ENCODE results near the gene PRICKLE3.

The PRICKLE3 gene

DNA sequence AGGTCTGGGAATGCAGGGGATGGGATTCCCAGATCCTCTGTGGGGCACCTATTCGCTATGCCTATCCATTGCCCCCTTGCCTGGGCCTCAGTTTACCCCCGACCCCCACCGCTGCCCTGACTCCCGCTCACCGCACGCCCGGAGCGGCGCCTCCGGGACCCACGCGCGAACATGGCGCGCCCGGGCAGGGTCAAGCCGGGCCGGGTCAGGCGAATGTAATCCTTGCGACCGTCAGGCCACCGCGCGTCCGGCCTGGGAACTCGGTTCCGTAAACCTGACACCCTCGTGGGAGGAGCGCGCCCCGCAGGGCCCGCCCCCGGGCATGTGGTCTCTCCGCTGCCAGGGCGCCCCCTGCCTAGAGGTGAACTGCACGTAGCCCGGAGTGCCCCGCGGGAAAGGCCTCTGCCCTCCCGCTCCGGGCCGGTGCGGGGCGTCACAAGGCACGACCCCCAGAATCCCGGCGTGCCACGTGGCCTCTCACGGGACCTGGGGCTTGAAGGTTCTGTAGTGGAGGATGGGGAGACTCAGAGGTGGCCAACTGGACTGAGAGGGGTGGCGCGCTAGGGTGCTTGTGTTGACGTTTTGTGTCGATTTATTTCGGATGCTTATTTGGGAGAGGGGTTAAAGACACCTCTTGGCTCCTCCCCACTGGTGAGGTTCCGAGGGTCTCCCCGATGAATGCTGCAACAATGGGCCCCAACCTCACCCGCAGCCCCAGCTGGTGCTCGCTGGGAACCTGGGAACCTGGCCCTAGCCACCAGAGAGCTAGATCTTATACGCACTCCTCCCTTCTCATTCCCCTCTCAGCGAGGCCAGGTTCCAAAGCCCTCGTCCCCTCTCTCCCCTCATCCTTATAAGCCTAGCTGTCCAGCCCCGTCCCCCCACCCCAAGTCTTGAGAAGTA is at the start of gene PRICKLE3:
Gene PRICKLE3, minus strand, starts transcription at position 249 of the 903 bp plus-strand sequence. Its CDS starts 76 bp downstream, at position 173.
- peak; percentile 62 for DNase-seq (ENCODE audit: low spot score)

- DNase-seq (ENCODE audit: low spot score) = no peak
Measured at GRCh38 chrX:49233887-49234555, 47.8 kb upstream of the PRICKLE3 start.

DNA sequence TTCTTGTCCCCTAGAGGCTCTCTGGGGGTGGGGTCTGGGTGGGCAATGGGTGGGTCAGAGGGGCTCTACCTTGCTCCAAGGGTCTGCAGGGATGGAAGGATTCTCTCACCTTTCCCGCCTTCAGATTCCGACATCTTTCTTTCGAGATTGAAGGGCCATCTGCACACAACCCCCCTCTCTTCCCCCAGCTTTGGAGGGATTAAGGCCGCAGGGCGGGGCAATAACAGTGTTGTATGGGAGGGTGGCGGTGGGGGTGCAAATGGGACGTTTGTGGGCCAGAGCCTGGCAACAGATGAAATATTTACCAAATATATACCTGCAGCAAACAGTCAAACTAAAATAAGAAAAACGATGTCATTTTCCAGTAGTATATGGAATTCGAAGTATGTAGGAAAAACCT is 47.0 kb upstream of the PRICKLE3 start, which contains the start of gene CACNA1F:
Gene CACNA1F, minus strand, starts transcription at position 165 of the 400 bp plus-strand sequence. Its CDS starts 31 bp downstream, at position 134.
- no peak for DNase-seq (ENCODE audit: low spot score)

GRCh38 chrX:49232525-49232924 is 46.4 kb upstream of the PRICKLE3 start:
- no peak for DNase-seq (ENCODE audit: low spot score)

- no peak for DNase-seq (ENCODE audit: low spot score)
Measured at GRCh38 chrX:49231333-49232000, 45.3 kb upstream of the PRICKLE3 start.

DNA sequence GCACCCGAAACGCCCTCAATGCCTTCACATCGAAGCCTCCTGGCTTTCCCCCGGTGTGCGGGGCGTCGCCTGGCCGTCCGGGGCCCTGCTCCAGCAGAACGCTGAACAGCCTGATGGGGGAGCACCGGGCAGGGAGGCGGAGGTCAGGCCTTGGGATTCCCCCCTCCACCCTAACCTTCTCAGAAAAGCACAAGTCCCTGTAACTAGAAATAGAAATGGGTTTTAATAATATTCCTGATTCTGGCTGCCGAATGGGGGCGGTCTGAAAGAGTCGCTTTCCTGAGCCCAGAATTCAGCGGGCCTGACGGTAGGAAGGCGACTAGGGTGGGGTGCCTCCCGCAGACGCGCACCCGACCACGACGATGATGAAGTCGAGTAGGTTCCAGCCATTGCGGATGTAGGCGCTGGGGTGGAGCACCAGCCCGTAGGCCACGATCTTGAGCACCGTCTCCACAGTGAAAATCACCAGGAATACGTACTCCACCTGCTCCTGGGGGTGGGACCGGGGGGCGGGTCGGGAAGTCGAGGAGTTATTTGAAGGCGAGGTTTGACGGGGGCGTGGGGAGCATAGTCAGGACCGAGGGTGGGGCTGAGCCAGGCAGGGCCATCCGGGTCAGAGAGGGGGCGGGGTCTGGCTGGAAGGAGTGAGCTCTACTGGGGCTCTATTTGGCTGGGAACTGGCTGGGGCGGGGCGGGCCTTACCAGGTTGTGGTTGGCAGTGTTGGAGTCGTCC is 44.5 kb upstream of the PRICKLE3 start:
- DNase-seq (ENCODE audit: low spot score) = peak; percentile 29

GRCh38 chrX:49228185-49228584 is 42.0 kb upstream of the PRICKLE3 start:
- DNase-seq (ENCODE audit: low spot score) = no peak

DNA sequence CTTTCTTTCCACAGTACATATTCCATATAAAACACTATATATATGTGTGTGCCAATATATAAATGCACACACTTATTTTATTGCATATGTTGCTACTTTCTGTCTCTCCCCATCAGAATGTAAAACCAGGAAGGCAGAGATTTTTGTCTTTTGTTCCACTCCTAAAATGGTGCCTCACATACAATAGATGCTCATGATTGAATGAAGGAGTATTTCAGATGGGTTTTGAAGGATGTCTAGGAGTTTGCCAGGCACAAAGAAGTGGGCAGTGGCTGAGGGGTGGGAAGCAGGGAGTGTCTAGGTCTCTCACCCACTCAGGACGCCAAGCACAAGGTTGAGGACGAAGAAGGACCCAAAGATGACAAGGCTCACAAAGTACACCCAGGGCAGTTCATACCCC is 41.6 kb upstream of the PRICKLE3 start:
- no peak for DNase-seq (ENCODE audit: low spot score)

- DNase-seq (ENCODE audit: low spot score) = no peak
Measured at GRCh38 chrX:49226946-49227345, 40.8 kb upstream of the PRICKLE3 start.

DNA sequence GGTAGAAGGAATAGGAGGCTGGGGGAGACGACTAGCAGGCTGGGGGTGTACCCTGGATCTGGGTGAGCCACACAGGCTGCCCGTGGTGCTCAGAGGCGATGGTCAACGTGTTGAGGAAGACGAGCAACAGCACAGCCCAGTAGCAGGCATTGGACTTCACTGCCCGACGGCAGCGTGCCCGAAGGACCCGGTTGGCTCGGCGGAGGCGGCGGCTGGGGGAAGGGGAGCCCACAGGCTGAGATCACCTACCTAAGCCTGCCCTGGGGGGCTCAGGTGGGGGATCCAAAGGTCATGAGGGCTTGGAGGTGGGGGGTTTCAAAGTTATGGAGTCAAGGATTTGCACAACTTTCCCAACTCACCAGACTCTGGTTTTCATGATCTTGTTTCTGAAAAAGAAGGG is 39.7 kb upstream of the PRICKLE3 start:
- no peak for DNase-seq (ENCODE audit: low spot score)

DNA sequence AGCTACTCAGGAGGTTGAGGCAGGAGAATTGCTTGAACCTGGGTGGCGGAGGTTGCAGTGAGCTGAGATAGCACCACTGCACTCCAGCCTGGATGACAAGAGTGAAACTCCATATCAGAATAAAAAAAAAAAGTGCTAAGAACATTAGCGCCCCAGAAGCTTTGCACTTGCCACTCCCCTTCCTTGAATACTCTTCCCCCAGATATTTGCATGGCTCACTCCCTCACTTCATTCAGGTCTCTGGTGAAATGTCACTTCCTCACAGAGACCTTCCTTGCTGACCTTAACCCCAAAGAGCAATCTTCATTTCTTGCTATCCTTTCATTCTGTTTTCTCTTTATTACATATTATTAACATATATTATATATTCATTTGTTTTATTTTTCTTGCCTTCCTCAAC is 35.7 kb upstream of the PRICKLE3 start:
- DNase-seq (ENCODE audit: low spot score) = no peak

DNA sequence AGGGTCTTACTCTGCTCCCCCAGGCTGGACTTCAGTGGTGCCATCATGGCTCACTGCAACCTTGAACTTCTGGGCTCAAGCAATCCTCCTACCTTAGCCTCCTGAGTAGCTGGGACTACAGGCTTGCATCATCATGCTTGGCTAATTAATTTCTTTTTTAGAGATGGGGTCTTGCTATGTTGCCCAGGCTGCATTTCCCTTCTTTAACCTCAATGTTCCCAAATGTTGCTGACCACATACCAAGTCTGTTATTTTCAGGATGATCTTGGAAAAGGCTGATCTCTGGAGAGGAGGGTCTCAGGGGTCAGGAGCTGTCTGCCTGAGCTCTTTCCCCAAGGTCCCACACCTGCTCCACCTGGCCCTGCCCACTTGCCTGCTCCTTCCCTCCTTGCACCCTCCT is 33.9 kb upstream of the PRICKLE3 start:
- DNase-seq (ENCODE audit: low spot score) = no peak

- DNase-seq (ENCODE audit: low spot score) = no peak
Measured at GRCh38 chrX:49214996-49215526, 28.9 kb upstream of the PRICKLE3 start.

- DNase-seq (ENCODE audit: low spot score) = no peak
Measured at GRCh38 chrX:49214416-49214815, 28.2 kb upstream of the PRICKLE3 start.

DNA sequence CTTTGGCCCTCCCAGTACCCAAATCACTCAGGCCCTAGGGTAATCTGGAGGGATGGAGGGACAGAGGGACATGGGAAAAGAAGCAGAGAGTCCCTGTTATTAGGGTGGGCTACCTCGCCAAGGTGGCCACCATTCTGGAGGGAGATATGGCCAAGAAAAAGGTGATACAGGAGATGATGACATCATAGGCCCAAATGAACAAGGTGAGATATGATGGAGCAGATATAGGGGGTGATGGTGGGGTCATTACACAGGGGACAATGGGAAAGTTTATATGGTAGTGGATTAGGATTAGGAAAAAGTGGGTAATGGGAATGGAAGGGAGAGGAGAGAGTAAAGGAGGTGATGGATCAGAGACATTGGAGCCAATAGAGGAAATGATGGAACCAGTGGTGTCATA is 26.7 kb upstream of the PRICKLE3 start:
- no peak for DNase-seq (ENCODE audit: low spot score)

DNA sequence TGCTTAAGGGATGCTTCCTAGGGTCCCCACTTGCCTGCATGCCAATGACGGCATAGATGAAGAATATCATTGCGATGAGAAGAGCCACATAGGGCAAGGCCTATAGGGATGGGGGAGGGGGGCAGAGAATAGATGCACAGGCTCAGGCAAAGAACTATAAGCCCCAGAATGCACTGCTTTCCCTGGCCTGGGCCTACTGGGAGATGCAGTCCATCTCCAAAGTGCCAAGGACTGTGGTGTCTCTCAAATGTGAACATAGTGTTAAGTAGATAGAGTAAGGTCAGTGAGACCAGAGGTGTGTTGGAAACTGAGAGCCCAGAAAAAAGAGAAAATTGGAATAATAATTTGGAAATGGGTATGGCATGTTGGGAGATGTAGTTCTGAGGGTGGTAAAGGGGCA is 26.0 kb upstream of the PRICKLE3 start:
- no peak for DNase-seq (ENCODE audit: low spot score)

DNA sequence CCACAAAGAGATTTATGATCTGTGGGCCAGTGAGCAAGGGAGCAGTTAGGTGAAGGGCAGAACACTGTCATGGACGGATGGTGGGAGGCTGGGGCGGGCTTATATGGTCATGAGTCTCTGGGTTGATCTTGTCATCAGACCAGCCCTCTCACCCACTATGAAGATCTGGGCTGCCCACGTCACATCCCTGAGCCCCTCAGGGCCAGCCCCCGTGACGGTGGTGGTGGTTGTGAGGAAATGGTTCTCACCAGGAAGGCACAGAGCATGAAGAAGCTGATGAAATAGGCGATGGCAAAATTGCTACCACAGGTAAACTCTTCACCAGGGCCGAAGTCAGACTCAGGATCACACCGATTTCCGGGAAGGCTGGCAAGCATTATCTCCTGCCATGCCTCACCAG is 24.9 kb upstream of the PRICKLE3 start:
- DNase-seq (ENCODE audit: low spot score) = no peak

- no peak for DNase-seq (ENCODE audit: low spot score)
Measured at GRCh38 chrX:49210406-49210805, 24.2 kb upstream of the PRICKLE3 start.

GRCh38 chrX:49209434-49210251 is 23.5 kb upstream of the PRICKLE3 start:
- no peak for DNase-seq (ENCODE audit: low spot score)

DNA sequence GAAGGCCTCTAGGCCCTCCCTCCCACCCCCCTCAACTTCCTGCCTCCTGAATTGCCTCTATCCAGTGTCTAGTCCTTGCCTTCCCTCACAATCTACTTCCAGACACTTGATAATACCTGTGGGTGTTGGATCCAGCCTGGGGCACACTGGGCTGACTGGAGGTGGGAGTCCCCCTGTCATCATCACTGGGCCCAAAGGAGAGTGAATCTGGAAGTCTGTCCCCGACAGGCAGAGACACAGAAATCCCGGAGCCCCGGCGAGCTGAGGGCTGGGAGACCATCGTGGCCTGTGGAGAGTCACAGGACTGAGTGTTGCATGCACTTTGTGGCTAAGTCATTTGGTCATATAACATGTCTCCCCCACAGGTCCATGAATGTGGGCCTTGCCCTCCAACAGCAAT is 22.2 kb upstream of the PRICKLE3 start:
- DNase-seq (ENCODE audit: low spot score) = no peak

- DNase-seq (ENCODE audit: low spot score) = no peak
Measured at GRCh38 chrX:49206543-49206942, 20.4 kb upstream of the PRICKLE3 start.
